Activated B cell treated with CpG ODN at 0.5 μM for 24 hours (primary cell): Measurements from ENCODE around the gene COL9A3. TPM values are rescaled to one million over a fixed set of nuclear protein-coding genes. Genes with fewer than 3 reads are reported as not detected.

Source experiments
- ATAC-seq: fragments of 200-7000 bp; cut with Tn5 transposase; one replicate; pipeline ENCODE4 v1.10.0; 2021; ENCODE audit warnings: low read depth, mild to moderate bottlenecking, moderate library complexity
- CTCF ChIA-PET: fragments of 350-600 bp; sonication (Branson Sonifier 250); formaldehyde crosslinking; loops from one replicate; lab custom pipeline; 2021; ENCODE audit warnings: antibody characterized with exemption; lab: Charles Lee
- POLR2A ChIA-PET: fragments of 350-600 bp; sonication (Branson Sonifier 250); formaldehyde crosslinking; loops from one replicate; lab custom pipeline; 2021; ENCODE audit warnings: antibody characterized with exemption; lab: Charles Lee
- DNase-seq: peaks from one replicate; pipeline ENCODE4 v3.0.0; 2022
- H3K27ac Mint-ChIP-seq: one replicate; pipeline ENCODE4 v1.8.0; 2020; ENCODE audit warnings: mixed read lengths
- H3K27me3 Mint-ChIP-seq: one replicate; pipeline ENCODE4 v1.8.0; 2021; ENCODE audit warnings: mixed read lengths
- H3K36me3 Mint-ChIP-seq: one replicate; pipeline ENCODE4 v1.8.0; 2021; ENCODE audit warnings: low read depth, mixed read lengths
- H3K4me1 Mint-ChIP-seq: one replicate; pipeline ENCODE4 v1.8.0; 2021; ENCODE audit warnings: mixed read lengths
- H3K4me3 Mint-ChIP-seq: one replicate; pipeline ENCODE4 v1.8.0; 2020; ENCODE audit warnings: mild to moderate bottlenecking, mixed read lengths
- H3K9me3 Mint-ChIP-seq: one replicate; pipeline ENCODE4 v1.8.0; 2020; ENCODE audit warnings: mixed read lengths
- CTCF ChIP-seq: fragments of 200-600 bp; IDR thresholded peaks from one replicate; pipeline ENCODE4 v1.8.0; 2022; ENCODE audit warnings: antibody characterized with exemption, mild to moderate bottlenecking
- intact Hi-C: fragments of 100-400 bp; cut with micrococcal nuclease; formaldehyde crosslinking; loops from one replicate; pipeline ENCODE4 v1.15.1; 2024
- total RNA-seq: library from RNA; stranded (reverse); gene quantifications from 2 replicates; pipeline ENCODE4 v1.2.3, GENCODE V29; 2022

COL9A3 gene
- total RNA-seq, 1 donor from 2014 or later: 37.6 TPM

GRCh38 chr20:62854121-62854520 is 37.3 kb downstream of the COL9A3 start:
- CTCF ChIA-PET: no interaction called here
- H3K9me3 Mint-ChIP-seq: no peaks in the 10 kb centered on the region
- no peak for DNase-seq
- H3K4me1 Mint-ChIP-seq: peaks cover 19% of the 10 kb centered on the region
- POLR2A ChIA-PET: interaction anchor here (0.8 kb wide), 1 partner anchor 14 kb away, joined by 3 read pairs; no protein-coding TSS in a partner anchor
- no peaks in the 10 kb centered on the region for H3K27me3 Mint-ChIP-seq
- TF ChIP-seq CTCF: no peak
- peaks cover 68% of the 10 kb centered on the region for H3K36me3 Mint-ChIP-seq
- intact Hi-C loops: no loop called here
- ATAC-seq: no peak
- no peak overlapping the region for H3K27ac Mint-ChIP-seq
- no peak overlapping the region for H3K4me3 Mint-ChIP-seq

- Mint-ChIP-seq H3K4me1 (peaks cover 29% of the 10 kb centered on the region), H3K36me3 (peaks cover 69% of the 10 kb centered on the region), H3K27ac (no peak overlapping the region), H3K9me3 (no peaks in the 10 kb centered on the region), H3K4me3 (no peak overlapping the region), H3K27me3 (no peaks in the 10 kb centered on the region)
- DNase-seq: no peak
- CTCF ChIA-PET: no interaction called here
- no peak for TF ChIP-seq CTCF
- no peak for ATAC-seq
- POLR2A ChIA-PET: no interaction called here
- intact Hi-C loops: no loop called here
Measured at GRCh38 chr20:62855120-62855519, 38.3 kb downstream of the COL9A3 start.

- peaks cover 58% of the 10 kb centered on the region for H3K36me3 Mint-ChIP-seq
- DNase-seq: no peak
- TF ChIP-seq CTCF: no peak
- no peaks in the 10 kb centered on the region for H3K9me3 Mint-ChIP-seq
- CTCF ChIA-PET: no interaction called here
- peaks cover 36% of the 10 kb centered on the region for H3K4me1 Mint-ChIP-seq
- POLR2A ChIA-PET: interaction anchor here (0.6 to 1.1 kb wide), 2 partner anchors 11 to 854 kb away, joined by 3 read pairs; no protein-coding TSS in a partner anchor
- intact Hi-C loops: no loop called here
- peak overlapping the region; percentile 37 for H3K27ac Mint-ChIP-seq
- no peak for ATAC-seq
- H3K27me3 Mint-ChIP-seq: no peaks in the 10 kb centered on the region
- no peak overlapping the region for H3K4me3 Mint-ChIP-seq
Measured at GRCh38 chr20:62856931-62857619, 40.2 kb downstream of the COL9A3 start.

DNA sequence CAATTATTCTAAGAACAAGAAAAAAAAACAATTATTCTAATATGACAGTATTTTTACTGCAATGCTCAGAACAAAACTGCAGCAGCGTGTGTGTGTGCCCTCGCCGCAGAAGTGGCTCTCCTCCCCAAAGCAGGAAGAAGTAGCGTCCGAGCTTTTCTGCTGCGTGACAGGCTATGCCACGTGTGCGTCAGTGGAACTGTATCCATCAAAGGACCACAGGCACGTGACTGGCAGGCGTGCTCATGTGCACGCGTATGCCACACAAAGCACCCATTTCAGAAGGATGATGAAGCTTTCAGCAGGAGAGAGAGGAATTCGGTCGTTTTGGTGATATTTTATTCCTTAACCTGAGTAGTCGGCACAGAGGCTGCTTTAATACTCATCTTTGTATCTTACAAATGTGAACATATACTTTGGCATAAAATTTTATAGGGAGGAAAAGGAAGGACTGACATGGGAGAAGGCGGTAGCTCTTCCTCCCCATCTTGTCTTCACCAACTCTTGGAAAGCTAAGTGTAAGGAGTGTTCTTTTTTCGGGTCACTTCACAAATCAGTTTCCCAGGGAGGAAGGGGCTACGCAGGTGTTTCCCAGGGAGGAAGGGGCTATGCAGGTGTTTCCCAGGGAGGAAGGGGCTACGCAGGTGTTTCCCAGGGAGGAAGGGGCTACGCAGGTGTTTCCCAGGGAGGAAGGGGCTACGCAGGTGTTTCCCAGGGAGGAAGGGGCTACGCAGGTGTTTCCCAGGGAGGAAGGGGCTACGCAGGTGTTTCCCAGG is 41.4 kb downstream of the COL9A3 start:
- Mint-ChIP-seq H3K4me1 (peaks cover 41% of the 10 kb centered on the region), H3K4me3 (peak overlapping the region; percentile 61), H3K27me3 (no peaks in the 10 kb centered on the region), H3K36me3 (peaks cover 49% of the 10 kb centered on the region), H3K9me3 (no peaks in the 10 kb centered on the region), H3K27ac (peak overlapping the region; percentile 80)
- CTCF ChIA-PET: no interaction called here
- DNase-seq: no peak
- intact Hi-C loops: no loop called here
- no peak for ATAC-seq
- POLR2A ChIA-PET: interaction anchor here (0.6 to 1.7 kb wide), 8 partner anchors 9 to 684 kb away, joined by 3 to 8 read pairs (median 4); partner anchors contain the start of gene OGFR
- TF ChIP-seq CTCF: no peak

DNA sequence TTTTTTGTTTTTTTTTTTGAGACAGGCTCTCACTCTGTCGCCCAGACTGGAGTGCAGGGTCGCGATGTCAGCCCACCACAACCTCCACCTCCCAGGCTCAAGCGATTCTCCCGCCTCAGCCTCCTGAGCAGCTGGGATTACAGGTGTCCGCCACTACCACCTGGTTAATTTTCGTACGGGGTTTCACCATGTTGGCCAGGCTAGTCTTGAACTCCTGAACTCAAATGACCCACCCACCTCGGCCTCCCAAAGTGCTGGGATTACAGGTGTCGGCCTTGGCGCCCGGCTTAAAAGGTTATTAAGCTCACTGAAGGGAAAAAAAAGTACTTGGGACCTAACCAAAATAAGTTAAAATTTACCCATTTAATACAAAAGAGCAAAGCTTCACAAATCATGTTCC is 42.9 kb downstream of the COL9A3 start:
- peaks cover 41% of the 10 kb centered on the region for H3K4me1 Mint-ChIP-seq
- no peaks in the 10 kb centered on the region for H3K27me3 Mint-ChIP-seq
- DNase-seq: no peak
- no peak for TF ChIP-seq CTCF
- peak overlapping the region; percentile 81 for H3K4me3 Mint-ChIP-seq
- H3K27ac Mint-ChIP-seq: peak overlapping the region; percentile 70
- H3K9me3 Mint-ChIP-seq: no peaks in the 10 kb centered on the region
- H3K36me3 Mint-ChIP-seq: peaks cover 35% of the 10 kb centered on the region
- CTCF ChIA-PET: no interaction called here
- POLR2A ChIA-PET: interaction anchor here (1.1 to 2.9 kb wide), 6 partner anchors 21 to 236 kb away, joined by 3 to 11 read pairs (median 4); no protein-coding TSS in a partner anchor
- ATAC-seq: no peak
- intact Hi-C loops: loop anchor here (2.0 to 5.0 kb wide), 3 partner anchors 27 to 68 kb away; partner anchors contain the start of genes DIDO1 and MRGBP
